GM19238 (cell line): ENCODE measurements around the gene AJM1.
"Not testable (repeated sequence)": the region's sequence is repeated elsewhere in the genome, so short reads cannot be mapped to it uniquely, and the experiment has no call there.

Experiments used
- DNase-seq: peaks from one replicate; pipeline ENCODE4 v3.0.0; 2011; ENCODE audit warnings: low spot score; ENCODE audit not compliant: insufficient read length

The AJM1 gene

GRCh38 chr9:136829981-136830885, 12.0 kb upstream of the AJM1 start:
- DNase-seq: no peak

- no peak for DNase-seq
Measured at GRCh38 chr9:136831002-136831719, 11.1 kb upstream of the AJM1 start.

- no peak for DNase-seq
Measured at GRCh38 chr9:136831720-136832104, 10.6 kb upstream of the AJM1 start.

- no peak for DNase-seq
Measured at GRCh38 chr9:136832581-136832980, 9.7 kb upstream of the AJM1 start.

DNA sequence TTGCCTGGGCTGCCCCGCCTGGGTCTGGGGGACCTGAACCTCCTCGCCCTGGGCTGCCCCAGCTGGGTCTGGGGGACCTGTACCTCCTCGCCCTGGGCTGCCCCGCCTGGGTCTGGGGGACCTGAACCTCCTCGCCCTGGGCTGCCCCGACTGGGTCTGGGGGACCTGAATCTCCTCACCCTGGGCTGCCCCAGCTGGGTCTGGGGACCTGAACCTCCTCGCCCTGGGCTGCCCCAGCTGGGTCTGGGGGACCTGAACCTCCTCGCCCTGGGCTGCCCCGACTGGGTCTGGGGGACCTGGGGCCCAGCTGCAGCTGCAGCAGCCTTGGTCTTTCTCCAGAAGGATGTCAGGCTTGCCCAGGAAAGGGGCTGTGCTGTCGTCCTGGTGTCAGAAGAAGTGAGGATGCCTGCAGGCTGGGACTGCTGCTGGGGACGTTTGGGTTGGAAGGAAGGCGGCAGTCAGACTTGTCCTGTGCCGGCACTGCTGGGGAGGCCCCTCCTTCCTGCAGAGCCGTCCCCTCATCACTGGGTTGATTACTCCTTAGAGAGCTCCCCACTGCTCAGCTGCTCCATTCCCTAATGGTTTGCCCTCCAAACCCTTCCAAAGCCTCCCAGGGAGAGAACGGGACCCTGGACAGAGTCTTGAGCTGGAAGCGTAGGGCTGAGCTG, 8.8 kb upstream of the AJM1 start:
- not testable (repeated sequence) for DNase-seq

DNA sequence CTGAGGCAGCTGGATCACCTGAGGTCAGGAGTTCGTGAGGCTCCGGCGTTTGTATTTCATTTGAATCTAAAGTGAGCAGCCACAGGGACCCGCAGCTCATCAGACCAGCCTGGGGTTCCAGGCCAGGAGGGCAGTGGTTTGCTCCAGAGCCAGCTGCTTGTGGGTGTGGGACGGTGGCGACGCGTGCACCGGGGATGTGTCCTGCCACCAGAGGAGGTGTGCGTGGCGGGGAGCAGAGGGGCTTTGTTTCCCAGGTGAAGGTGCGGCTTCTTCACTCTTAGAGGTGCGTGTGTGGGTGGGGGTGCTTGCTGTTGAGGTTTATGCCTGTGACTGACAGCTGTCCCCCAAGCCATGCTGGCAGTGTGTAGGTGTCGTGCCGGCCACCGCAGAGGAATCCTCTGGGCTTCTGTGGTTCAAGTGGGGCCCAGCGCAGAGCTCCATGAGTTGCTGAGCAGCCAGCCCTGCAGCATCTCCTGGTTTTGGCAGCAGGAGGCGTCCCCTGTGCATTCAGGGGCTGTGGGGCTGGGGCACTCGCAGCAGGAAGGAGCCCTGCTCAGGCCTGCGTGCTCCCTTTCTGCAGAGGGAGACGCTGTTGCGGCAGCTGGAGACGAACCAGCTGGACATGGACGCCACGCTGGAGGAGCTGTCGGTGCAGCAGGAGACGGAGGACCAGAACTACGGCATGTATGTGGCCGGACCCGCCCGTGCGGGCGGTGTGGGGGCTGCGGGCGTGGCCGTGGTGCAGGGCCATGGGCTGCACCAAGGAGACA, 6.9 kb upstream of the AJM1 start:
- DNase-seq: no peak

GRCh38 chr9:136835932-136836904, 6.1 kb upstream of the AJM1 start:
- DNase-seq: no peak

DNA sequence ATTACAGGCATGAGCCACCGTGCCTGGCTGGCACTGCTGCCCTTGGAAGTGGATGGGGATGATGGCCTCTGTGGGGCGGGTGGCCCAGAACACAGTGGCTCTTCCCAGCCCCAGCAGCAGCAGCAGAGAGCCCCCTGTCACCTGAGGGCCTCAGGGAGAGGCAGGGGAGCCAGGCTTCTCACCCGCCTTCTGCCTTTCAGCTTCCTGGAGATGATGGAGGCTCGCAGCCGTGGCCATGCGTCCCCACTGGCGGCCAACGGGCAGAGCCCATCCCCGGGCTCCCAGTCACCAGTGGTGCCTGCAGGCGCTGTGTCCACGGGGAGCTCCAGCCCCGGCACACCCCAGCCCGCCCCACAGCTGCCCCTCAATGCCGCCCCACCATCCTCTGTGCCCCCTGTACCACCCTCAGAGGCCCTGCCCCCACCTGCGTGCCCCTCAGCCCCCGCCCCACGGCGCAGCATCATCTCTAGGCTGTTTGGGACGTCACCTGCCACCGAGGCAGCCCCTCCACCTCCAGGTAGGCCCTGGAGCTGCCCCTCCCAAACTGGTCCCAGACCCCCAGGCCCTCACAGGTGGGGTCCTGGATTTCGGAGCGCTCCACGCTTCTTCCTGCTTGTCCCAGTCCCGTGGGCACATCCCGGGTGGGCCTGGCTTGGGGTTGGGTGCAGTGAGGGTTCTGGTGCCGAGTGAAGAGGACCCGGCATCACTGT, 5.0 kb upstream of the AJM1 start:
- no peak for DNase-seq

DNA sequence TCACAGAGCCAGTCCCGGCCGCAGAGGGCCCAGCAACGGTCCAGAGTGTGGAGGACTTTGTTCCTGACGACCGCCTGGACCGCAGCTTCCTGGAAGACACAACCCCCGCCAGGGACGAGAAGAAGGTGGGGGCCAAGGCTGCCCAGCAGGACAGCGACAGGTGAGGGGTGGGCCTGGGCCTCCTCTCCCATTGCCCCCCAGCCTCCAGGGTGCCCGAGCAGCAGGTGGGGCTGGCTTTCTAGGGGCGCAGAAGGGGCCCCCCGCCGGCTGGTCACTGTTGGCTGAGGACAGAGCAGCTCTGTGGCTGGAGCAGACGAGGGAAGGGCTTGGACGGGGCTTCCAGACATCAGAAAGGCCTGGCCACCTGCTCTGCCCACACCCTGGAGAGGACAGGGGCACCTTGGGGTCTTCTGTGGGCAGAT, 4.4 kb upstream of the AJM1 start:
- not testable (repeated sequence) for DNase-seq

GRCh38 chr9:136838314-136839228, 3.7 kb upstream of the AJM1 start:
- no peak for DNase-seq

- no peak for DNase-seq
Measured at GRCh38 chr9:136839229-136840139, 2.8 kb upstream of the AJM1 start.

- no peak for DNase-seq
Measured at GRCh38 chr9:136840140-136840876, 2.0 kb upstream of the AJM1 start.

GRCh38 chr9:136840877-136841645, 1.2 kb upstream of the AJM1 start:
- DNase-seq: no peak

DNA sequence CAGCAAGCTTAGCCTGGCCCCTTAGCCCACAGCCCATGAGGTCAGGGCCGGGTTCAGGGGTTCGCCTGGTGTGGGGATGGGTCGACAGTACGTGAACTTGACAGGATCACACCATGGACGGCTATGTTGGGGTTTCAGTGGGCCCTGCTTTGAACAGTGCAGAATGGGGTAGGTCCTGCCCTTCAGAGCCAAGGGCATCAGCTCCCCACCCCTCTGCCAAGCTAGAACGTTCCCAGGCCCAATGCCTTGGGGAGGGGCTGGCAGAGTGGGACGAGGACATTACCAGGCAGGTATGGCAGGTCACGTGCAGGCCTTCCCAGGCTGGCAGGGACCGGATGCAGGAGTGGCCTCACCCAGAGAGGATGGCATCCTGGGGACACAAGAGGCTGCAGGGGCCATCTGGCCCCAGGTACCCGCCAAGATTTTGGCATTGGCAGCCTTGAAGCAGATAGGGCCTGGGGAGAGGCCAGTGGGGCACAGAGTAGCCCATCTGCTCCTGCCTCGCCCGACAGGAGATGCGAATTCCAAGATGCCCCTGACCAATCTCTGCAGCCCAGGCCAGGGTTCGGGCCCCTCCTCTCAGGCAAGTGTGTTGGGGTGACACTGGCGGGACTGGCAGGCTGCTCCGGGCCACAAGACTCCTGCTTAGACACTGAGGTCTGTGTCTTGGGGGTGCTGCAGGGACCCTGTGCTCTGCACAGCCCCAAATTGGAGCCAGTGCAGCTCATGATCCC, 465 bp upstream of the AJM1 start:
- DNase-seq: not testable (repeated sequence)

DNA sequence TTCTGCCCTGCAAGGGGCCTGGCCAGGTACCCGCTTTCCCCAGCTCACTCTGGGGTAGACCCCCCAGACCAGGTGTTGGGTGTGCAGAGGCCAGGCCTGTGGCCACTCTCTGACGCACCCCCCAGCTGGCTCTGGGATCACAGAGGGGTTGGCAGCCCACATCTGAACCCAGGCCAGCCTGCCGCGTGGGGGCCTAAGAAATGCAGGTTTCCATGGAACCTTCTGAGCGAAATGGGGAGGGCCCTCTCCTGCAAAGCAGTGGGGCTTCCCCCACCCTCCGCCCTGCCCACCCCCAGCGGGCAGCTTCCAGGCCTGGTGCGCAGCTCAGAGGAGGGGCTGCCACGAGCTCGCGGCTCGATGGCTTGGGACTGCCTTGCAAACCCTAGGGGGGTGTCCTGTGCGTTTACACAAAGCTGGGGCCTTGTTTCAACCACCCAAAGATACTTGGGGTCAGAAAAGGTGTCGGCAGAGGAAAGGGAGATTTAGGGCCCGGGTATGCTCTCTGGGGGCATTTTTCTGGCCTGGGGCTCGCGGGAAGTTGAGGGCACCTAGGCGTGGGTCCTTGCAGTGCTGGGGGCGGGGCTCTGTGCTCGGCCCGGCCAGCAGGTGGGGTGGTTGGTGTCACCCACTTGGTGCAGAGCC, 1.0 kb downstream of the AJM1 start:
- DNase-seq: not testable (repeated sequence)
